Fibroblast of mammary gland (primary cell): ENCODE data around the gene VWF.
"Not testable (repeated sequence)": the region's sequence is repeated elsewhere in the genome, so short reads cannot be mapped to it uniquely, and the experiment has no call there.

Experiments
- DNase-seq: peaks from one replicate; pipeline ENCODE4 v3.0.0-alpha.2; 2010; ENCODE audit warnings: low read depth
- H3K4me3 ChIP-seq: 2 replicates; pipeline ENCODE4 v1.5.1; 2011; ENCODE audit warnings: low read depth, mild to moderate bottlenecking, low read length, moderate library complexity; ENCODE audit not compliant: control insufficient read depth
- TF ChIP-seq, protein P1 (sequence below): conservative IDR thresholded peaks from 2 replicates; pipeline ENCODE4 v1.5.1; 2011; ENCODE audit warnings: low read depth, low read length, inconsistent platforms; ENCODE audit not compliant: control insufficient read depth, insufficient read depth

Gene VWF

DNA sequence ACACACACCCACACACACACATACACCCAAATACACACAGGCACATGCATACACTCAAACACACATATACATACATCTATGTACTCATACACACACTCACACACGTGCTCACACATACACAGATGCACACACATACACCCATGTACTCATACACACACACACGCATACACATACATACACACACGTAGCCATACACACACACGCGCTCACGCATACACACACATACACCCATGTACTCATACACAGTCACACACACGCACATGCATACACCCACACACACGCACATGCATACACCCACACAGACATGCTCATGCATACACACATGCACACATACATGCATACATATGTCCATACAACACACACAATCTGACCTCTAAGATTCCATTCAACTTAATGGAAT lies 91.7 kb downstream of the VWF start:
- TF ChIP-seq, protein P1, sequence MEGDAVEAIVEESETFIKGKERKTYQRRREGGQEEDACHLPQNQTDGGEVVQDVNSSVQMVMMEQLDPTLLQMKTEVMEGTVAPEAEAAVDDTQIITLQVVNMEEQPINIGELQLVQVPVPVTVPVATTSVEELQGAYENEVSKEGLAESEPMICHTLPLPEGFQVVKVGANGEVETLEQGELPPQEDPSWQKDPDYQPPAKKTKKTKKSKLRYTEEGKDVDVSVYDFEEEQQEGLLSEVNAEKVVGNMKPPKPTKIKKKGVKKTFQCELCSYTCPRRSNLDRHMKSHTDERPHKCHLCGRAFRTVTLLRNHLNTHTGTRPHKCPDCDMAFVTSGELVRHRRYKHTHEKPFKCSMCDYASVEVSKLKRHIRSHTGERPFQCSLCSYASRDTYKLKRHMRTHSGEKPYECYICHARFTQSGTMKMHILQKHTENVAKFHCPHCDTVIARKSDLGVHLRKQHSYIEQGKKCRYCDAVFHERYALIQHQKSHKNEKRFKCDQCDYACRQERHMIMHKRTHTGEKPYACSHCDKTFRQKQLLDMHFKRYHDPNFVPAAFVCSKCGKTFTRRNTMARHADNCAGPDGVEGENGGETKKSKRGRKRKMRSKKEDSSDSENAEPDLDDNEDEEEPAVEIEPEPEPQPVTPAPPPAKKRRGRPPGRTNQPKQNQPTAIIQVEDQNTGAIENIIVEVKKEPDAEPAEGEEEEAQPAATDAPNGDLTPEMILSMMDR: no peak

DNA sequence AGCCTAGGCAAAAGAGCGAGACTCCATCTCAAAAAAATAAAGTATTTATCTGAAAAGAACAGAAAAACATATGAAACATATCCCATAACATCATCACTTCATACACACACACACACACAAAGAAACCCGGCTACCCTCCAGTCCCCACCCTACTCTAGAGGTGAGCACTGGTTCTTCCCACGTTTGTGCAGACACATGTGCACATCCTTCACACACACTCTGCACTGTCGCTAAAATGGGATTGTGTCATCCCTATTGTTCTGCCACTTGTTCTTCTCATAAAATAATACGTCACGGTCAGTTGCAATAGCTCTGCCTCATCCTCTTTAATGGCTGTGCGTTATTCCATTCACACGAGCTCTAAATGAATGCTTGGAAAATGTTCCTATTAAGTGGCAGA lies 93.5 kb downstream of the VWF start:
- no peak for DNase-seq
- H3K4me3 ChIP-seq: no peak overlapping the region
- TF ChIP-seq, protein P1: no peak

More for the DNA sequence above, 91.7 kb downstream of the VWF start:
- H3K4me3 ChIP-seq: no peak overlapping the region
- DNase-seq: no peak

DNA sequence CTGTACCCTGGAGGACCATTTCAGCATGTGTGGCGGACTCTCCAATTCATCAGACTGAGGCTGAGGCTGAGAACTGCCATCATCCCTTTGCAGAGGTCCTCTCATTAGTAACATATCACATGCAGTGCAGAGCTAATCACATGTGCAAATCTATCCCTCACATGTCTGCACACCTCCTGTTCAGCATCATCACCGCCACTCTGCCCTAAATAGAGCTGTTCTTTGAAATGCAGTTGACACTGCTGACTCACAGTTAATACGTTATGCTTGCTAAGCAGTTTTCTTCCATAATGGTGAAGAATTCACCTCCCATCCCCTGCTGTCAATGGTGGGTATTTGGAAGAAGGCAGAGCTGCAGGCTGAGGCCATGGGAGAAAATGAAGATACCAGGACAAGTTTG lies 94.4 kb downstream of the VWF start:
- no peak for DNase-seq
- no peak overlapping the region for H3K4me3 ChIP-seq
- TF ChIP-seq, protein P1: no peak

DNA sequence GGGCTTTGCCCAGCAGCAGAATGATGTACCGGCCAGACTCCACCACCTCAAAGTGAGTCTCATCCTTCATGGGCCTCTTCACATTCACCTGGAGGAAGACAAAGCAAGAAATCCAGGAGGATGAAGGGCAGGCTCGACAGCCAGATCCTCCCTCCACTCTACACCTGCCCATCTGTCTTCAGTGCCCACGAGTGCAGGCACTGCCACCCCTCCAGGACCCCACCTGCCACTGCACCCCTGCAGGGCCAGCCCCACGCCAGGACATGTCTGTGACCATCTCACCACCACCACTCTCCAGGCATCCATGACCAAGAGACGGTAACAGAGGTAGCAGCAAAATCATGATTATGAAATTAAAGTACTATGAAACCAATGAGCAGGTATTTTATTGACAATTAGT lies 95.1 kb downstream of the VWF start:
- H3K4me3 ChIP-seq: no peak overlapping the region
- TF ChIP-seq, protein P1: no peak
- no peak for DNase-seq

DNA sequence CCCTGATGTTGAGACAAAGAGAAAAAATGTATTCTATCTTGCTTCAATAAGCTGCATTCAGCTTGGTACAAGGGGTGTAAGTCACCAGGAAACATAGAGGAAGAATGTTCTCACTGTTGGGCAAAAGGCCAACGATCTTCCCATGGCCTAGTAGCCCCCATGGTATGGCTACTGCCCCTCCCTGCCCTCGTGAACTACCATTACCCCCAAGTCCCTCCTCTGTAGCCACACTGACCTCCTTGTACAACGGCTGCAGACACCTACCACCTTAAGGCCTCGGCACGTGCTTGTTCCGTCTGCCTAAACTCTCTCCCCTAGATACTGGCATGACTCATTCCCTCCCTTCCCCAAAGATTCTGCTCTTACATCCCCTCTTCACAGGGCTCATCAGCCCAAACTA lies 97.5 kb downstream of the VWF start:
- TF ChIP-seq, protein P1: no peak
- no peak for DNase-seq
- H3K4me3 ChIP-seq: no peak overlapping the region

DNA sequence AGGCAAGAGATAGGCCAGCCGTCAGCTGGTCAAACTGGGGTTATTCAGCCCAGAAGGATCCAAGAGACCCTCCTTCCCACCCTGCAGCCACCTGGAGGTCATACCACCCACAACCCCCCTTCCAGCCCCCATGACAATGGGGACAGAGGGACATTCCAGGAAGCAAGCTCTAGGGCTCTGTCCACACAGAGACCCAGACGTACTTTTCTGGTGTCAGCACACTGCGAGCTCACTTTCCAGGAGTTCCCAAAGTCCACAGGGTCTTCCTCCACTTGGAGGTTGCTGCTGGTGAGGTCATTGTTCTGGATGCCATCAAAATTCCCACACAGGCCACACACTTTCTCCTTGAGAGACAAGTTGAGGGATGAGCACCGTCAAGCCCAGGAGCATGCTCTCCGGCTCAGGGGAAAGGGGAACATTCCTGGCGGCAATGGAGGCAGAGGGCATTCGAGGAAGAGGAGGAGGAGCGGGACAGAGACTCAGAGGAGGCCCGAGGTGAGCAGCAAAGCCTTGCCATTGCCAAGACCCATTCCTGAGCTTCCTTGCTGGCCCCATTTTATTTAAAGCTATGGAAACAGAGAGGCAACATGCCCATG lies 98.7 kb downstream of the VWF start:
- H3K4me3 ChIP-seq, DNase-seq: not testable (repeated sequence)

DNA sequence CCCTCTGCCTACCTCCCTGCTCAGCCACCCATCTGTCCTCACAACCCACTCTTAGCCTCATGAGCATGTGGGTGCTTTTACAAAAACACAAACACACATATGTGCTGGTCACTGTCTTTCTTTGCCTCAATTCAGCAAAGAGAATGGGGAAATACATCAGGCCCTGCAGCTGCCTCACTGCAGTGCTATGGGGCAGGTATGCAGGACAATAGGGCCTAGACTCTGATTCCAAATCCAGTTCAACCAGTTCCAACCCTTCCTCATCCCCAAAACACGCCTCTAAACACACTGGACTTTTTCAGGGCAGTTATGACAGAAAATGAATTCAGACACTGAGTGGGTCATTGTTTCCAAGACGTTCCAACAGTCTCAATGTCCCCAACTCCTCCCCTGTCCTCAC lies 100.4 kb downstream of the VWF start:
- H3K4me3 ChIP-seq, DNase-seq: not testable (repeated sequence)

DNA sequence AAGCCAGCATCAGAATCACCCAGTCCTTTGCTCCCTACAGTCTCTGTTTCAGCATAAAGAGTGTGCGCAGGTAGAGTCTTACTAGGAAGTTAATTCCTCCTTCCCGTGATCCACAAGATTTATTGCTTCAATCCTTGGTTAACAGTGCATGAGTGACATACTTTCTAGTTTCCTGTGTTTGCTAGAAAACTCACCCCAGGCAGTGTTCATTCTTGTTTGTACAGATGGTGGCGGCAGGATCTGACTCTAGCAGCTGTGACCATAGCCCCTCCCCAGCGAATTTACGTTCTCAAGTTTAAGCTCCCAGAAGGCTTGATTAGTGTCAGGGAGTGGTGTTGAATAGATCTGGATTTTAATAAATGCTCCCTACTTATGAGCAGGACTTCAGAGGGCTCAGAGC lies 103.5 kb downstream of the VWF start:
- TF ChIP-seq, protein P1: no peak
- no peak overlapping the region for H3K4me3 ChIP-seq
- DNase-seq: no peak

DNA sequence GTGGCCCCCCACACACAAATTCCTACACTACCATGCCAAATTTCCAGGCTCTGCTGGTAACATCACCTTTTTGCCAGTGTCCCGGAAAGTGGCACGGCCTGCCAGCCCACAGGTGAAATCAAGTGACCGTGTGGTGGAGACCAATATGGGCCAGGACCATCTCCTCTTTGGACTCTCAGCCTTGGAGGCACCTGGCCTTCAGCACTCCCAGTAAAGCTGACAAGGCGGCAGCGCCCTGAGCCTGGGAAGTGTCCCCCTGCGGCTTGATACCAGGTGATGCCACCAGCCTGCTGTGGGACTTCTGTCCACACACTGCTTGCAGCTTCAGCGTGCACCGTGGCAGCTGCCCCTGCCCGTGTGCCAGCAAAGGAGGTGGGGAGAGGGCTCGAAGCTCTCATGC lies 104.0 kb downstream of the VWF start:
- H3K4me3 ChIP-seq, DNase-seq: not testable (repeated sequence)

DNA sequence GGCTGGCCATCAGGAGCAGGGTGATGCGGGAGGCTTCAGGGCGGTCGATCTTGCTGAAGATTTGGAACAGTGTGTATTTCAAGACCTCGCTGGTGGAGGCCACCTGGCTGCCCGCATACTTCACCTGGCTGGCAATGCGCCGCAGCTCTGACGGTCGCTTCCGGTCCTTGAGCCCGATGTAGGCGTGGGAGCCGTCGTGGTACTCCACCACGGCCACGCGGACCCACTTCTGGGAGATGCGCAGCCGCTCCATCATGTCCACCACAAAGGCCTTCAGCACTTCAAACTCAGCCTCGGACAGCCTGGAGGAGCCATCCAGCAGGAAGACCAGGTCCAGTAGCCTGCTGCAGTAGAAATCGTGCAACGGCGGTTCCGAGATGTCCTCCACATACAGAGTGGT lies 105.2 kb downstream of the VWF start:
- not testable (repeated sequence) for DNase-seq

More for the DNA sequence above, 105.2 kb downstream of the VWF start:
- not testable (repeated sequence) for H3K4me3 ChIP-seq
